ENCODE data around the gene AOAH.

Gene AOAH

GRCh38 chr7:36677769-36678437 lies 46.4 kb downstream of the AOAH start:
- H3K4me1 Mint-ChIP-seq = peaks cover 67% of the 10 kb centered on the region
- H3K27ac Mint-ChIP-seq (ENCODE audit: low read depth) = peak overlapping the region; percentile 87
- peak; percentile 75 for ATAC-seq (replicated peaks; ENCODE audit: extremely low read depth, poor library complexity, severe bottlenecking)
- H3K9me3 Mint-ChIP-seq = no peaks in the 10 kb centered on the region
- DNase-seq (ENCODE audit: low spot score in 2 of 2) = no peak
- peaks cover 37% of the 10 kb centered on the region for H3K36me3 Mint-ChIP-seq (ENCODE audit: insufficient read depth)
- H3K4me3 Mint-ChIP-seq = peak overlapping the region; percentile 62
- no peaks in the 10 kb centered on the region for H3K27me3 Mint-ChIP-seq

GRCh38 chr7:36673703-36674102 lies 50.6 kb downstream of the AOAH start:
- Mint-ChIP-seq H3K9me3 (no peaks in the 10 kb centered on the region), H3K36me3 (ENCODE audit: insufficient read depth) (peaks cover 46% of the 10 kb centered on the region), H3K4me3 (no peak overlapping the region), H3K27ac (ENCODE audit: low read depth) (no peak overlapping the region), H3K4me1 (peaks cover 73% of the 10 kb centered on the region), H3K27me3 (no peaks in the 10 kb centered on the region)
- no peak for ATAC-seq (replicated peaks; ENCODE audit: extremely low read depth, poor library complexity, severe bottlenecking)
- DNase-seq (ENCODE audit: low spot score in 2 of 2) = no peak

- H3K27me3 Mint-ChIP-seq = no peaks in the 10 kb centered on the region
- peak overlapping the region; percentile 5 for H3K4me3 Mint-ChIP-seq
- H3K36me3 Mint-ChIP-seq (ENCODE audit: insufficient read depth) = peaks cover 42% of the 10 kb centered on the region
- H3K4me1 Mint-ChIP-seq = peaks cover 68% of the 10 kb centered on the region
- H3K9me3 Mint-ChIP-seq = no peaks in the 10 kb centered on the region
- no peak for ATAC-seq (replicated peaks; ENCODE audit: extremely low read depth, poor library complexity, severe bottlenecking)
- H3K27ac Mint-ChIP-seq (ENCODE audit: low read depth) = peak overlapping the region; percentile 68
- DNase-seq (ENCODE audit: low spot score in 2 of 2) = no peak
These were observed 52.9 kb downstream of the AOAH start for GRCh38 chr7:36671432-36671829.

- peak overlapping the region; percentile 68 for H3K27ac Mint-ChIP-seq (ENCODE audit: low read depth)
- no peaks in the 10 kb centered on the region for H3K9me3 Mint-ChIP-seq
- ATAC-seq (replicated peaks; ENCODE audit: extremely low read depth, poor library complexity, severe bottlenecking) (peak; percentile 83), DNase-seq (ENCODE audit: low spot score in 2 of 2) (peak; percentile 50 to 63)
- no peaks in the 10 kb centered on the region for H3K27me3 Mint-ChIP-seq
- H3K36me3 Mint-ChIP-seq (ENCODE audit: insufficient read depth) = peaks cover 43% of the 10 kb centered on the region
- H3K4me3 Mint-ChIP-seq = peak overlapping the region; percentile 44
- peaks cover 62% of the 10 kb centered on the region for H3K4me1 Mint-ChIP-seq
These were observed 53.5 kb downstream of the AOAH start for GRCh38 chr7:36670585-36671431.

- Mint-ChIP-seq H3K27me3 (no peaks in the 10 kb centered on the region), H3K4me1 (peaks cover 57% of the 10 kb centered on the region), H3K36me3 (ENCODE audit: insufficient read depth) (peaks cover 41% of the 10 kb centered on the region), H3K9me3 (no peaks in the 10 kb centered on the region), H3K4me3 (peak overlapping the region; percentile 32), H3K27ac (ENCODE audit: low read depth) (no peak overlapping the region)
- ATAC-seq (replicated peaks; ENCODE audit: extremely low read depth, poor library complexity, severe bottlenecking) (no peak), DNase-seq (ENCODE audit: low spot score in 2 of 2) (no peak)
These were observed 55.5 kb downstream of the AOAH start for GRCh38 chr7:36668750-36669149.

GRCh38 chr7:36668080-36668479 lies 56.2 kb downstream of the AOAH start:
- no peaks in the 10 kb centered on the region for H3K27me3 Mint-ChIP-seq
- peak overlapping the region; percentile 57 for H3K27ac Mint-ChIP-seq (ENCODE audit: low read depth)
- ATAC-seq (replicated peaks; ENCODE audit: extremely low read depth, poor library complexity, severe bottlenecking) = no peak
- peaks cover 63% of the 10 kb centered on the region for H3K4me1 Mint-ChIP-seq
- H3K4me3 Mint-ChIP-seq = no peak overlapping the region
- no peaks in the 10 kb centered on the region for H3K9me3 Mint-ChIP-seq
- DNase-seq (ENCODE audit: low spot score in 2 of 2) = no peak
- H3K36me3 Mint-ChIP-seq (ENCODE audit: insufficient read depth) = peaks cover 39% of the 10 kb centered on the region

- H3K27ac Mint-ChIP-seq (ENCODE audit: low read depth) = peak overlapping the region; percentile 72
- H3K4me3 Mint-ChIP-seq = no peak overlapping the region
- DNase-seq (ENCODE audit: low spot score in 2 of 2) (no peak), ATAC-seq (replicated peaks; ENCODE audit: extremely low read depth, poor library complexity, severe bottlenecking) (no peak)
- no peaks in the 10 kb centered on the region for H3K27me3 Mint-ChIP-seq
- peaks cover 69% of the 10 kb centered on the region for H3K4me1 Mint-ChIP-seq
- no peaks in the 10 kb centered on the region for H3K9me3 Mint-ChIP-seq
- peaks cover 33% of the 10 kb centered on the region for H3K36me3 Mint-ChIP-seq (ENCODE audit: insufficient read depth)
These were observed 57.1 kb downstream of the AOAH start for GRCh38 chr7:36667007-36667745.

- Mint-ChIP-seq H3K4me3 (no peak overlapping the region), H3K27ac (ENCODE audit: low read depth) (peak overlapping the region; percentile 72), H3K4me1 (peaks cover 69% of the 10 kb centered on the region), H3K36me3 (ENCODE audit: insufficient read depth) (peaks cover 26% of the 10 kb centered on the region), H3K27me3 (no peaks in the 10 kb centered on the region), H3K9me3 (no peaks in the 10 kb centered on the region)
- DNase-seq (ENCODE audit: low spot score in 2 of 2) (no peak), ATAC-seq (replicated peaks; ENCODE audit: extremely low read depth, poor library complexity, severe bottlenecking) (no peak)
These were observed 60.8 kb downstream of the AOAH start for GRCh38 chr7:36663481-36663880.

GRCh38 chr7:36661135-36661840 lies 63.0 kb downstream of the AOAH start:
- ATAC-seq (replicated peaks; ENCODE audit: extremely low read depth, poor library complexity, severe bottlenecking) (no peak), DNase-seq (ENCODE audit: low spot score in 2 of 2) (no peak)
- no peaks in the 10 kb centered on the region for H3K27me3 Mint-ChIP-seq
- H3K4me1 Mint-ChIP-seq = peaks cover 65% of the 10 kb centered on the region
- H3K27ac Mint-ChIP-seq (ENCODE audit: low read depth) = peak overlapping the region; percentile 77
- H3K9me3 Mint-ChIP-seq = no peaks in the 10 kb centered on the region
- H3K36me3 Mint-ChIP-seq (ENCODE audit: insufficient read depth) = peaks cover 29% of the 10 kb centered on the region
- no peak overlapping the region for H3K4me3 Mint-ChIP-seq

GRCh38 chr7:36659638-36660341 lies 64.5 kb downstream of the AOAH start:
- no peaks in the 10 kb centered on the region for H3K9me3 Mint-ChIP-seq
- H3K4me1 Mint-ChIP-seq = peaks cover 79% of the 10 kb centered on the region
- peaks cover 39% of the 10 kb centered on the region for H3K36me3 Mint-ChIP-seq (ENCODE audit: insufficient read depth)
- no peaks in the 10 kb centered on the region for H3K27me3 Mint-ChIP-seq
- peak overlapping the region; percentile 35 for H3K4me3 Mint-ChIP-seq
- H3K27ac Mint-ChIP-seq (ENCODE audit: low read depth) = peak overlapping the region; percentile 54
- ATAC-seq (replicated peaks; ENCODE audit: extremely low read depth, poor library complexity, severe bottlenecking) (no peak), DNase-seq (ENCODE audit: low spot score in 2 of 2) (no peak)

GRCh38 chr7:36659172-36659516 lies 65.2 kb downstream of the AOAH start:
- DNase-seq (ENCODE audit: low spot score in 2 of 2) (no peak), ATAC-seq (replicated peaks; ENCODE audit: extremely low read depth, poor library complexity, severe bottlenecking) (no peak)
- peaks cover 38% of the 10 kb centered on the region for H3K36me3 Mint-ChIP-seq (ENCODE audit: insufficient read depth)
- H3K4me1 Mint-ChIP-seq = peaks cover 79% of the 10 kb centered on the region
- H3K27ac Mint-ChIP-seq (ENCODE audit: low read depth) = peak overlapping the region; percentile 54
- H3K27me3 Mint-ChIP-seq = no peaks in the 10 kb centered on the region
- H3K9me3 Mint-ChIP-seq = no peaks in the 10 kb centered on the region
- H3K4me3 Mint-ChIP-seq = no peak overlapping the region

Data from central memory CD8-positive, alpha-beta T cell (primary cell).